ENCODE data around the gene BRINP3. TPM values are rescaled to one million over a fixed set of nuclear protein-coding genes. Genes with fewer than 3 reads are reported as not detected.
"Not testable (repeated sequence)": the region's sequence is repeated elsewhere in the genome, so short reads cannot be mapped to it uniquely, and the experiment has no call there.

The BRINP3 gene
- not detected in 2 replicates for total RNA-seq

- TF ChIP-seq, protein P1, sequence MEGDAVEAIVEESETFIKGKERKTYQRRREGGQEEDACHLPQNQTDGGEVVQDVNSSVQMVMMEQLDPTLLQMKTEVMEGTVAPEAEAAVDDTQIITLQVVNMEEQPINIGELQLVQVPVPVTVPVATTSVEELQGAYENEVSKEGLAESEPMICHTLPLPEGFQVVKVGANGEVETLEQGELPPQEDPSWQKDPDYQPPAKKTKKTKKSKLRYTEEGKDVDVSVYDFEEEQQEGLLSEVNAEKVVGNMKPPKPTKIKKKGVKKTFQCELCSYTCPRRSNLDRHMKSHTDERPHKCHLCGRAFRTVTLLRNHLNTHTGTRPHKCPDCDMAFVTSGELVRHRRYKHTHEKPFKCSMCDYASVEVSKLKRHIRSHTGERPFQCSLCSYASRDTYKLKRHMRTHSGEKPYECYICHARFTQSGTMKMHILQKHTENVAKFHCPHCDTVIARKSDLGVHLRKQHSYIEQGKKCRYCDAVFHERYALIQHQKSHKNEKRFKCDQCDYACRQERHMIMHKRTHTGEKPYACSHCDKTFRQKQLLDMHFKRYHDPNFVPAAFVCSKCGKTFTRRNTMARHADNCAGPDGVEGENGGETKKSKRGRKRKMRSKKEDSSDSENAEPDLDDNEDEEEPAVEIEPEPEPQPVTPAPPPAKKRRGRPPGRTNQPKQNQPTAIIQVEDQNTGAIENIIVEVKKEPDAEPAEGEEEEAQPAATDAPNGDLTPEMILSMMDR (conservative IDR thresholded peaks at IDR 0.05; ENCODE audit: low read depth, low read length) = no peak
- H3K4me3 ChIP-seq (ENCODE audit: low read depth, low read length) = peak within 1 kb of the TSS; percentile 58
- DNase-seq (ENCODE audit: low read depth) = no peak
Observed at GRCh38 chr1:190477762-190478148, at the start of gene BRINP3. BRINP3 (minus strand) TSS chr1:190477864.

DNA sequence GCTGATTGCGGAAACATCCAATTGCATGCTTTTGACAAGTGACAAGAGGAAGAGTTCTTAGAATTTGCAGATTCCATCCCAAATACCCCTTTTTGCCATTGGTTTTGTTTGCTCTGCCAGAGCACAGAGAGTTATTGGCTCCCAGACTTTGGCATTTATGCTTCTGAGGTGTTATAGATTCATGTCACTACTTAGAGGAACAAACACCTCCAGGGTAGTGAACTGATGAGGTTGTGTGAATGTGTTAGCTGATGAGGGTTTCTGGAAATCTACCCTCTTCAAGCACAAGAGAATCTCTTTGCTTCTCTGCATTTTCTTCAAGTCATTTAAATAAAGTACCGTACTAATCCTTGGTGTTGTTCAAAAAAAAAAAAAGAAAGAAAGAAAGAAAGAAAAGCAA lies 33.9 kb upstream of the BRINP3 start:
- TF ChIP-seq, protein P1 (conservative IDR thresholded peaks at IDR 0.05; ENCODE audit: low read depth, low read length) = no peak
- DNase-seq (ENCODE audit: low read depth) = no peak
- no peak overlapping the region for H3K4me3 ChIP-seq (ENCODE audit: low read depth, low read length)

DNA sequence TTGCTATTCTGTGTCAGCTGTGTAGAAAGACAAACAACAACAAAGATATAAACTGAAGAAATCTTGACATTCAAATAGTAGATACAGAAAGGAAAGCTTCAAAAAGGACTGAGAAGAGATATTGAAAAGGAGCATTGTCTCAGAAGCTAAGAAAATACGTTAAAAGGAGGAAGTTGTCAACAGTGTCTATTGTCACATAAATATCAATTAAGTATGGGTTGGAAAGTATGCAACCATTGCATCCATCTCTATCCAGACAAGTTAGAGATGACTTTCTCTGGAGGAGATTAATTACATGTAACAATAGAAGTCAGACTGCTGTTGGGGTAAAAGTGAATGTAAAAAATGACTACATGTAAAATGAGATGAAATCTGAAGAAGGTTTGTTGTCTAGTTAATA lies 29.7 kb upstream of the BRINP3 start:
- TF ChIP-seq, protein P1 (conservative IDR thresholded peaks at IDR 0.05; ENCODE audit: low read depth, low read length) = no peak
- no peak for DNase-seq (ENCODE audit: low read depth)
- H3K4me3 ChIP-seq (ENCODE audit: low read depth, low read length) = no peak overlapping the region

DNA sequence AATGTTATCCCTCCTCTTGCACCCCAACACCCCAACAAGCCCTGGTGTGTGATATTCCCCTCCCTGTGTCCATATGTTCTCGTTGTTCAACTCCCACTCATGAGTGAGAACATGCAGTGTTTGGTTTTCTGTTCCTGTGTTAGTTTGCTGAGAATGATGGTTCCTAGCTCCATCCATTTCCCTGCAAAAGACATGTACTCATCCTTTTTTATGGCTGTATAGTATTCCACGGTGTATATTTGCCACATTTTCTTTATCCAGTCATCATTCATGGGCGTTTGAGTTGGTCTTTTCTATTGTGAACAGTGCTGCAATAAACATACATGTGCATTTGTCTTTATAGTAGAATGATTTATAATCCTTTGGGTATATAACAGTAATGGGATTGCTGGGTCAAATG lies 26.9 kb upstream of the BRINP3 start:
- not testable (repeated sequence) for DNase-seq (ENCODE audit: low read depth)

GRCh38 chr1:190497565-190497964 lies 19.9 kb upstream of the BRINP3 start:
- TF ChIP-seq, protein P1 (conservative IDR thresholded peaks at IDR 0.05; ENCODE audit: low read depth, low read length) = no peak
- no peak for DNase-seq (ENCODE audit: low read depth)

More for the DNA sequence above, 26.9 kb upstream of the BRINP3 start:
- not testable (repeated sequence) for H3K4me3 ChIP-seq (ENCODE audit: low read depth, low read length)

DNA sequence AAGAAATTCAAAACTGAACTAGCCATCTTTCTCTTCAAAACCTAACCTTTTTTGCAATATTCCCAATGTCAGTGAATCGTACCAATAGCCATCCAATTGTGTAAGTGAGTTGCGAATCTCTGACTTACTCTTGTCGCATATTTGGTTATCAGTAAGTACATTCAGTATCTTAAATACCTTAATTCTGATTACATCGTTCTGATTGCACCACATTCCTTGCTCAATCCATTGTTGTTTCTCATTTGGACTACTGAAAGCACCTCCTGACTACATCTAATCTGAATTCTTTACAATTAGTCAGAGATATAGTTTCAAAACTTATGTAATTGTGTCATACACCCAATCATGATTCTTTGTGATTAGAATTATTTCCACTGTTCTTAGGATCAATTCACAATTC lies 16.8 kb upstream of the BRINP3 start:
- DNase-seq (ENCODE audit: low read depth) = no peak
- TF ChIP-seq, protein P1 (conservative IDR thresholded peaks at IDR 0.05; ENCODE audit: low read depth, low read length) = no peak
- no peak overlapping the region for H3K4me3 ChIP-seq (ENCODE audit: low read depth, low read length)

More at GRCh38 chr1:190497565-190497964, 19.9 kb upstream of the BRINP3 start:
- no peak overlapping the region for H3K4me3 ChIP-seq (ENCODE audit: low read depth, low read length)

DNA sequence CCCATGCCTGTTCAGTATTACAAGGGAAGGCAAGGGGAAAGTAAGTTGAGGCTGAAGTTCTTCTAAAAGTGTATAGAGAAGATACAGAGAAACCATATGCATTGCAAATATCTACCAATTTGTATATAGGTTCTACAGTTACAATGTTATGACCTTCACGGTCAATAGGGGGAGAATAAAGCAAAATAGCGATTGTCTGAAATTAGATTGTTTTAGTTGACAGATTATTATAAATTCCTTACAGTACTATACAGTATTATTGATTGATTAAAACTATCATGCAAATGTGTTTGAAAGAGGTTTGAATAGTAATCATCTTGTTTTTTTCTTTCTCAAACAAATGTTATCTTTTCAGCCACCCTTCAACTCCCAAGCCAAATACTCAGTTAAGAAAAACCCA lies 13.7 kb upstream of the BRINP3 start:
- no peak for DNase-seq (ENCODE audit: low read depth)
- H3K4me3 ChIP-seq (ENCODE audit: low read depth, low read length) = no peak overlapping the region
- TF ChIP-seq, protein P1 (conservative IDR thresholded peaks at IDR 0.05; ENCODE audit: low read depth, low read length) = no peak
